ENCODE measurements around the gene DLGAP1.
"Not testable (repeated sequence)": the region's sequence is repeated elsewhere in the genome, so short reads cannot be mapped to it uniquely, and the experiment has no call there.

Gene DLGAP1

DNA sequence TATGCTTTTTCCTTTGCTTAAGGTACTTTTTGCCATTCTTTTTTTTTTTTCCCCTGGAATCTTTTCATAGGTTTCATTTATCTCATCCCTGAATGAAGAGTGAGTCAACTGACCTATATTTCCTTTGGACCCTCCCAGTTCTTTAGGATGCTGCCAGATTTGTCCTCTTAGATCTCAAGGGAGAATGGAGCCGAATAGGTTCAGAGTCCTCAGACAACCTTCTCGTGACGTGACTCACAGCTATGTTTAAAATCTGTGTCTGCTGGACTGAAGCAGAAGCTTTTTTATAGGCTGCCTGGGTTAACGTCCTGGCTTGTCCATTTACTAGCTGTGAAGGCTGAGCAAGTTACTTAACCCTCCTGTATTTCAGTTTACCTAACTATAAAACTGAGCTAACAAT, 358.6 kb downstream of the DLGAP1 start:
- DNase-seq (ENCODE audit: low read depth in 1 of 2, low spot score in 1 of 2): no peak

DNA sequence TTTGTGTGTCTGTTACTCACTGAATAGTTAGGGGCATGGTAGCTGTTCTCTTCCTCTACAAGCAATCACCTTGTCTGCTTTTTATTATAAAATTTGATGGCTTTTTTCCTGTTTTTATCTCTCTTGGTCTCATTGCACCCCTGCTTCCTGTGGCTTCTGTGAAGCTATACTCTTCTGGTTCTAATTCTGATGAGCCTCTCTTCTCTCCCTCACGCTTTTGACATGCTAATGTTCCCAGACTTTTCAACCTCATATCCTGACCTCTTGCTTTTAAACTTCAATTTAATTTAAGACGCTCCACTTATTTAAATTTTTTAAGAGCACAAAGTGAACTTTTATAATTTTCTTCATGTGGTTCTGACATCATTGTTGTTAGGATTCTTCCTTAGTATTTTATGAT, 361.4 kb downstream of the DLGAP1 start:
- no peak for DNase-seq (ENCODE audit: low read depth in 1 of 2, low spot score in 1 of 2)

DNA sequence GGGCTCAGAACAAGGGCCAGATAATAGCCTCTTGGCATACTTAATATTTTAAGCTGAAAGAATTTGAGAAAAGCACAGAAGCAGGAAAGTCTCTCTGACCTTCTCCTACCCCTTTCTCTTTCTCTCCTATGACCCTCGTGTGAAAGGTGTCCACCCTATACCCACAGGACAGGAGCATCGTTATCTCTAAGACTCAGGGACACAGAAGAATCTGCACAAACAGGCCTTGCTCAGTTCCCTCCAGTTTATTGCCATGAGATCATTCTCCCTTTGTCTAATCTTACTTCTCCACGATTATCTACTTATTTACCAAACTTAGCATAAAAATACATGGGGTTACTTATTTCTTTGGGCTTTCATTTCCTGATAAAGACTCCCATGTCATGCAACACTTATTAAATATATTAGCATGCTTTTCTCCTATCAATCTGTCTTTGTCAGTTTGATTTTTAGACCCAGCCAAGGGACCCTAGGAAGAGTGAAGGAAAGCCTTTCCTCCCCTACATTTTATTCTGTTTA, 370.7 kb downstream of the DLGAP1 start:
- DNase-seq (ENCODE audit: low read depth in 1 of 2, low spot score in 1 of 2): no peak

DNA sequence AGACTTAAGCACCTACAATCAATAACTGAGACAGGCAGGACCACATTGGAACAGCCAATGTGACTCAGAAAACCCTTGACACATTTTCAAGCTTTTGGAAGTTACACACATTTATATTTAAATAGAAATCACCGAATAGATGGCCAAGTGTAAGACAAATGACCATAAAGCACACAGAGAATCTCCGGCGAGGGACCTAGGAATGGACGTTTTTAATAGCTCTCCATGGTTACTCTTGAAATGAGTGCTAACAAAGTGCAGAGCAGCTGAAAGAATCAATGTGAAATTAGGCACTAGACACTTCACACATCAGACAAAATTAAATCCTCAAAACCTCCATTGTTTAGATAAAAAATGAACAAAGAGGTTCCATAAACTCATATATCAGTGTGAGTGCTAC, 376.9 kb downstream of the DLGAP1 start:
- no peak for DNase-seq (ENCODE audit: low read depth in 1 of 2, low spot score in 1 of 2)

DNA sequence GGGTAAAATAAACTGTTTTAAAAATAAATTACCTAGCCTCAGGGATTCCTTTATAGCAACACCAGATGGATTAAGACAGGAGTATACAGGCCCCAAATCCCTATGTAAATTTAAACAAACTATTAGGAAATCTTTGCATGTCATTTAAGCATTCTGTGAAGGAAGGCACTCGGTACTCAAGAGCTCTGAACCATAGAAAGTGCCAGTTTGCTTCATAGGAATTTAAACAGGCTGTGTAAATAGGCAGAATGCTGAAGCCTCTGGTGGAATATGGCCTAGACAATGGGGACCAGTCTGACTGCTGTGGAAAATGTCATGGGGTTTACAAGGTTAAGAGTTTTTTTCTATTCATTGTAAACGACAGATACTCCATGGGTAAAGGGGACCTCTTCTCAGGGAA, 377.4 kb downstream of the DLGAP1 start:
- DNase-seq (ENCODE audit: low read depth in 1 of 2, low spot score in 1 of 2): no peak

DNA sequence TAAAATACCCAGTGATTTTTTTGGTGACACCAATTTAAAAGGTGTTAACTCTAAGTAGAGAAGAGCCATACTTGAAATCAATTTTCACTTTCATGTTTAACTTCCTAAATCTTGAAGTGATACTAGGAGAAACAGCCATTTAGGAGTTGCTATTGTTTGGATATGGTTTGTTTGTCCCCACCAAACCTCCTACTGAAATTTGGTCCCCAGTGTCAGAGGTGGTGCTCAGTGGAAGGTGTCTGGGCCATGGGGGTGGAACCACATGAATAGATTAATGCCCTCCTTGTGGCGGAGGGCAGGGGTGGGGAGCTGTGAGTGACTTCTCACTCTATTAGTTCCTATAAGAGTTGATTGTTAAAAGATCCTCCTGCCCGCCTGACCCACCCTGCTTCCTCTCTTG, 377.9 kb downstream of the DLGAP1 start:
- no peak for DNase-seq (ENCODE audit: low read depth in 1 of 2, low spot score in 1 of 2)

DNA sequence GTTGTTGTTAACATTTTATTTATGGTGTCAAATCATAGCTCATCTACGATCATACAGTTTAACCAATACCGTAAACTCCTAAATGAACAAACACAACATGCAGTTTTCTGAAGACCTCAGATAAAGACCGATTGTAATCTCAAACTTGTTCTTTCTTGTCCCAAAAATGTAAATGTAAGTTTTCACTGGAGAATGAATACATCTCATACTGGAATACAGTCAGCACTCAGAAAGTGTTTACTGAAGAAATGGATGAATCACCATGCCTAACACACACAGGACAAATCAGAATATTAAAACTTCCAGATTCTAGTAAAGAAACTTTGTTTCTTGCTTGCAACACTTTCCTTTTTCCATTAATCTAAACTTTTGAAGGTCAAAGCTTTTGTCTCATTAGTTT, 380.5 kb downstream of the DLGAP1 start:
- no peak for DNase-seq (ENCODE audit: low read depth in 1 of 2, low spot score in 1 of 2)

DNA sequence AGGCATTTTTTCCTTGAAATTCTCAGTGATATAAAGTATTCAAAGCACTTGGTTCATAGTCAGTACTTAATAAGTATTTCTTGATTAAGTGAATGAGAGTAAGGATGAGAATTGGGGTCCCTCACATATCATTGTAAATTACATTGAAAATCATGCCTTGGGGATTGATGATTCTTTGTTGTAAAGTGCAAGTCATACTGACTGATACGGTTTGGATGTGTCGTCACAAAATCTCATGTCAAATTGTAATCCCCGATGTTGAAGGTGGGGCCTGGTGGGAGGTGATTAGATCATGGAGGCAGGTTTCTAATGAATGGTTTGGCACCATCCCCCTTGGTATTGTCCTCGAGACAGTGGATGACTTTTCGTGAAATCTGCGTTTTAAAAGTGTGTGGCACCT, 385.9 kb downstream of the DLGAP1 start:
- DNase-seq (ENCODE audit: low read depth in 1 of 2, low spot score in 1 of 2): no peak

DNA sequence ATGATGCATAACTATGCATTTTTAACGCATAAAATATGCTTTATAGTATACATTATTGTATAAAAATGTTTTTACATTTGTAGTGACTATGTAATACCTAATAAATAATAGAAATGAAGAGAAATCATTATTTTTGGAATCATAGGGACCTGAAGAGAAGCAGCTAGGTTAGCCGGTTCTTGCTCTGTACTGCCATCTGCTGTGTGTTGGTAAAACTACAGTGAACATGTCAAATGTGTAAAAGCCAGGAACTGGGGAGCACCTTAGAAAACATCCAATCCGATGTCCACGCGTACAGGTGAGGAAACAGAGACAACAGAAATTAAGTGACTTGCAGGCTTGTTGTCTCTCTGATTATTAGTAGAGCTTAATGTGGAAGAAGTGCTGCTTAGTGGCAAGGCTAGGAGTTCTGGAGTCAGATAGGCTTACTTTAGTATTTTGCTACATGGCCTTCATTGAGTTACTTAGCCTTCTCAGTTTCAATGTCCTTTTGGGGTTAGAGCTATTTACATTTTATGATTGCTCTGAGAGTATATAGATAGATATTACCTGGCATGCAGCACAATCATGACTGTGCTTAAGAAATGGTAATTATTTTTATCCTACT, 386.5 kb downstream of the DLGAP1 start:
- no peak for DNase-seq (ENCODE audit: low read depth in 1 of 2, low spot score in 1 of 2)

DNA sequence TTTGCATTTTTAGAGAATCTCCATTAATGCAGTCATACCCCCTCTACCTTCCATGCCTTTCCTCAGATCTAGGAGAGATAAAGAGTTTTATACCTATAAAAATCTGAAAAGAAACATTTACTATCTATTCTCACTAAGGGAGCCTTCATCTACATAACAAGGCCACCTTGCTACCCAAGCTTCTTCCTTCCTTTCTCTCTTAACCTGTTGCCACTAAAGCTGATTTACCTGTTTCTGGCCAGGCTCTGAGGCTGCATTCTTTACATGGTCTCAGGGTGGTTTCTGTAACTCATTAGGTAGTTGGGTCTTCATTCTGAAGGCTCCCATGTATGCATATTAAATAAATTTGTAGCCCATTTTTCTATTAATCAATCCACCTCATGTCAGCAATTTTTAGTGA, 391.6 kb downstream of the DLGAP1 start:
- no peak for DNase-seq (ENCODE audit: low read depth in 1 of 2, low spot score in 1 of 2)

DNA sequence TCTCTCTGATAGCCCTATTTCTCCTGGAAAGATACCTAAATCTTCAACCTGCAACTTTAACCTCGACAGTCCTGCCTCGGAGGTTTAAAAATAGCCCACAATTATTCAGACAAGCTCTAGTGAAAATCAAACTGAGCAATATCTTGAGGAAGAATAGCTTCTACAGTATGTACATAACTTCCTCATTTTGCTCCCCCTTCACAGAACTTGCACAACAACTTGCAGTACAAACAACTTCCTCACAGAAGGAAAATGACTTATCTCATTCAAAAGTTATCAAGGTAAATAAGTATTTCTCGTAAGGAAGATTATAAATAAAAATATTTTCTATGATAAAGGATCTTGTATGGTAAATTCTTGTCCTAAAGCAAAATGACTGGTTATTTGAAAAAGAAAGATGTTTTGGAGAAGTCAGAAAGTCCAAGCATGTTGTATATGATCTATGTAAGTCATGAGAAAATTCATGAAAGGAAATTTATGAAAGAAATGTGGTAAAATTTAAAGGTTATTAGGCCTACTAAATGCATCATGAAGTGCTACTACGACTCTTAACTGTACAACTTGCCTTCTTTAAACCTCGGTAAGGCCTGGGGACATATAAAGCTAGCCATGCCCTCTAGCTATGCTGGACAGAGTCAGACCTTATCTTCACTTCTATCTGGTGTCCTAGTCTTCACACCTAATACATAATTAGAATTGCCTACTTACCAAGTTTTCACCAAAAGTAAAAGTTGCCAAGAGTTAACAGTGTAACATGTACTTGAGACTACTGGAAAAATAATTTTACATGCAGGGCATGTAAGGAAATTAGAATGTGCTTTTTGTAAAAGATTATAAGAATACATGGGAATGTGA, 394.5 kb downstream of the DLGAP1 start:
- DNase-seq (ENCODE audit: low read depth in 1 of 2, low spot score in 1 of 2): no peak

DNA sequence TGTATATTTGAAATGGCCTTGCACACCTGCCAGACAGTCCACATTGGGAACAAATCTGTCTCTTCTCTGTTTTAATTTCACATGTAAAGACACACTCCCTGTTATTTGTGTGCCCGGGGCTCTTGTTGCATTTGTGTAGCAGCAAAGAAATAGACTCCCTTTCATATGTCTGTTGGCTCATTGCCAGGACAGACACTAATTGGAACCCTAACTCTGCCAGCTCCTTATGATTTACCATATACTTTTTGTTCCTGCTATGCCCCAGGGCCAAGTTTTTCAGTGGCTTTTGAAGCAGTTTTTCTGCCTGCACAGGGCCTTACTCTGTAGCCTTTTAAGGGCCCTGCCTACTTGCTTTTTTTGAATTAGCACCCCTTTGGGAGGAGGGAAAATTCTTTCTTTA, 396.9 kb downstream of the DLGAP1 start:
- no peak for DNase-seq (ENCODE audit: low read depth in 1 of 2, low spot score in 1 of 2)

DNA sequence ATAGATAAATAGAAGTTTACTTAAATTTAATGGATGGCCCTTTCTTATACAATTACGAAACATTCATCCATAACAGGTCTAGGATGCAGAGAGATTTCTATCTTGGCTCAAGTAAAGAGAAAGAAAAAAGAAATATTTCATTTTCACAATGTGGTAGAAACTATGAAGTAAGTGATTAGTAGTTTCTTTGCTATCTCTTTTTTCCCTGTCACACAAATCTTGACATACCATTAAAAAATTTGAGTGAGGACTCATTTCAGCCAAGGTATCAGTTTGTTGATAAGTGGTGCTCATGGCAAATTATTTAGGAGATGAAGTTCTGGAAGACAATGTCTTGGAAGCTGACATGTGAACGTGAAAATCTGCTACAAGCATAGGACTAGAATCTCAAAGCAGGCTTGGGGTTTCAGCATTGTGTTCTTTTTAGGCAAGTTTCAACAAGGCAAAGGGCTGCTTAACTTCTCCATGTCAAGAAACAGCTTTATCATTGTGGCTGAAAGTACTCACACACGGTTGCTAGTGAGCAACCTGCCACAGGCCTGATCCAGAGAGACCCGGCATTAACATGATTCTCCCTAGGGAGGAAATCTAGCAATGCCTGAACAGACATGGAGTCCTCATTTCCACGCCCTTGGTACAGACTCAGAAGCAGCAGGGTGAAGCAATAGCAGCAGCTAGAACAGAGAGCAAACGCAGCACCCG, 414.6 kb downstream of the DLGAP1 start:
- DNase-seq (ENCODE audit: low read depth in 1 of 2, low spot score in 1 of 2): no peak

DNA sequence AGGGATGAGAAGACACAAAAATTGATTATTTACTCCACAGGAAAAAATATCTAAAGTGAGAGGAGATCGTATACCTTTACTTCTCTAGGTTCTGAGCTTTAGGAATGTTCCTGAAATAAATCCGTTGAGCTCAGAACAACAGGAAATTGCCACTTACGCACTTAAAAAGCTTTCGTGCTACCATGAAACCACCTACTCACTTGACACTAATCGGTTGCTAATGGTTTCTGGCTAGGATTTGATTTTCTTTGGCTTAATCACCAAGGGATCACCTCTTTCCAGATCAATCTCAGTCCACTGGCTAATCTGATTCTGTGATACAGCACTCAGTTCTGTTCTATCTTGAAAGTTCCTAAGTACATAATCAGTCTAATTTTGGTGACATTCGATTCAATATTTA, 419.6 kb downstream of the DLGAP1 start:
- DNase-seq (ENCODE audit: low read depth in 1 of 2, low spot score in 1 of 2): no peak

DNA sequence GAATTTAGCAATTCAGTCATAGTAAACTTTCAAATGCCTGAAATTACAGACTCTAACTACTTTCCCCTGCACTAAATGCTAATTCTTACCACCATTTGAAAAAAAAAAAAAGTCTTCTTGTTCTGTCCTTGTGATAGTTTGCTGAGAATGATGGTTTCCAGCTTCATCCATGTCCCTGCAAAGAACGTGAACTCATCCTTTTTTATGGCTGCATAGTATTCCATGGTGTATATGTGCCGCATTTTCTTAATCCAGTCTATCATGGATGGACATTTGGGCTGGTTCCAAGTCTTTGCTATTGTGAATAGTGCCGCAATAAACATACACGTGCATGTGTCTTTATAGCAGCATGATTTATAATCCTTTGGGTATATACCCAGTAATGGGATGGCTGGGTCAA, 420.3 kb downstream of the DLGAP1 start:
- not testable (repeated sequence) for DNase-seq (ENCODE audit: low read depth in 1 of 2, low spot score in 1 of 2)

DNA sequence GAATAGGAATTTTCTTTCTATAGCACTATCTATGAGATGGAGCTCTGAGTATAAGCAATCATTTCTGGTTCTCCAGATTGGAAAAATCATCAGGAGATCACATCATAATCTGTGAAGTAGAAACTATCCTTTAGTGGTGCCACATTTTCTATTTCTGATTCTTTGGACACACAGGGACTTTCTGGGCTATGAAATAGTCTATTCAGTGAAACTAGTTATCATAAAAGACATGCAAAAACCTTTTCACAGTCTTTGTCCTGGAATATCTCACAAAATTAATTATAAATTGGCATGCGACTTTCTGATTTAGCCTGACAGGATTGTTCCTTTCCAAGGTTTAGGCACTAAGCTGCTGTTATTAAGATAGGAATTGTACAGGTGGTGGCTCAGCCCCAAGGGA, 428.6 kb downstream of the DLGAP1 start:
- no peak for DNase-seq (ENCODE audit: low read depth in 1 of 2, low spot score in 1 of 2)

DNA sequence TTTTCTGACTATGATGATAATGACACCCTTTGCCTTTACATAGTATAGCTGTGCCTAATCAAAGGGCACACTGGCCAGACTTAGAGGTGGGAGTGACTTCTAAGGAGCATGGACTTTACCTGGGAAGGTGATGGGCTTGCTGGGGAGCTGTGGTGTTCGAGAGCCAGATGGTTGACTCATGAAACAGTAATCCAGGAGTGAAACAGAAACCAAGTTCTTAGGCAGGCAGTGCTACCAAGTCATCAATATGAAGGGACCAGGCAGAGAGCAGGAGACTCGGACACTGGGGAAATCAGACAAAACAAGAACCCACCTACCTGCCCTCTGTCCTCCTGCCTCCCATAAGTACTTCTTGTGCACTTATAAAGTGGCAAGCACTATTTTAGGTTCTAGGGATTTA, 430.4 kb downstream of the DLGAP1 start:
- DNase-seq (ENCODE audit: low read depth in 1 of 2, low spot score in 1 of 2): no peak

DNA sequence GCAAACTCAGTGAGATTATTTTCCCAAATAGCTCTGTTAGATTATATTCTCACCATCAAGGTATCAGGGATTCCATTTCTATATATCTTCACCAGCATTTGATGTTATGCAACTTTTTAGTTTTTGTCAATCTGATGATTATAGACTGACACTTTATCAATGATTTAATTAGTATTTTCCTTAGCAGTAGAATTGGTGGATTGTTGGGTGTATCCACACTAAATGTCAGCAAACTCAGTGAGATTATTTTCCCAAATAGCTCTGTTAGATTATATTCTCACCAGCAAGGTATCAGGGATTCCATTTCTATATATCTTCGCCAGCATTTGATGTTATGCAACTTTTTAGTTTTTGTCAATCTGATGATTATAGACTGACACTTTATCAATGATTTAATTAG, 432.4 kb downstream of the DLGAP1 start:
- not testable (repeated sequence) for DNase-seq (ENCODE audit: low read depth in 1 of 2, low spot score in 1 of 2)

DNA sequence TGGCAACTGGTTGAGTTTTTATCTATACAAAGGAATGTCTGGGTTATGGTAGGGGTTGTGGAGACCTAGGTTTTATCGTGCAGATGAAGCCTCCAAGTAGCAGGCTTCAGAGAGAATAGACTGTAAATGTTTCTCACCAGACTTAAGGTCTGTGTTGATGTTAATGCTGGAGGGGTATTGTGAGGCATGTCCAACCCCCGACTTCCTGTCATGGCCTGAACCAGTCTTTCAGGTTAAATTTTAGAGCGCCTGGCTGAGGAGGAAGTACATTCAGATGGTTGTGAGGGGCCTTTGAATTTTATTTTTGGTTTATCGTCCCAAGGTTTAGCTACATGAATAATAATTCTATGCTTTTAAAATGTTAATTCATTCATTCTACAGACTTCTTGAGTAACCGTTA, 435.1 kb downstream of the DLGAP1 start:
- no peak for DNase-seq (ENCODE audit: low read depth in 1 of 2, low spot score in 1 of 2)

DNA sequence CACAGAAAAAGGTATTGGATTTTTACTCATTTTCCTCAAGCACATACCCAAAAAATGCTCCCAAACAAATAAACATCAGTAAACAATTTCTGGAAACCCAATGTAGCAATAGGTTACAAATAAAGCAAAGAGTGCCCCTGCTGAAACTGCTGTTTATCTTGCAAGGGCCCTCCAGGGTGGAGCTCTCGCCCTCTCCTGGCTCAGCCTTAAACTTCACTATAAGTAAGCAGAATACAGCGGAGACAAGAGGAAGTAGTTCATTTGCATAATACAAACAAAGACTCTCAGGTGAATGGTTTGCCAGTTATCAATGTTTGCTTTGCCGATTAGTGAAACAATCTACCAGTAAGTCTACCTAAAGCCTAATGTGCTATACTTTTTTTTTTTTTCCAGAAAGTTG, 437.6 kb downstream of the DLGAP1 start:
- no peak for DNase-seq (ENCODE audit: low read depth in 1 of 2, low spot score in 1 of 2)

DNA sequence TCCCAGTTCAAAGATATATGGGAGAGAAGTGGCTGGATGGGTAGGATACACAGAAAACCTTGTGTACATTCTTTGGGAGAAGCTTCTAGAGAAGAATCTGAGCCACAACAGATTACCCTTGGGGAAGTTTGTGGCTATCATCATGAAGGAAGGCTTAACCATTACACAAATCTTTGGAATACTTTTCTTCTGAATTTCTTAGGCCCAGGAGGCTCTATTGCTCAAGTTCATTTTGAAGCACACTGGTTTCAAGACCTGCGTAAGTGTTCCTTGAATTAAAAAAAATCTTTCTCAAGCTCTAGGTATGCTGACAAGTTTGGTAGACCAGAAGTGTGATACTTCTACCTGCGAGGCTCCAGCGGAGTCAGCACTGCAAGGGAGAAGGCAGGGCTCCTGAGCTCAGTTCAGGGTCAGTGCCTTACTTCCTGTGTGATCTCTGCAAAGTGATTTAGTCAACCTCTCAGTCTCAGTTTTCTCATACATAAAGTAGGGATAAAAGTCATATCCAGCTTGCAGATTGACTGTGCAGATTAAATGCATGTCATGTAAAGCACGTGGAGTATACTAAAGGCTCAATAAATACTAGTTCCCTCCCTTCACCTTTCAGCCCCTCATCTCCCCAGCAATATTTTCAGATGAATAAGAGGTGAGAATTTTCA, 438.6 kb downstream of the DLGAP1 start:
- DNase-seq (ENCODE audit: low read depth in 1 of 2, low spot score in 1 of 2): no peak

DNA sequence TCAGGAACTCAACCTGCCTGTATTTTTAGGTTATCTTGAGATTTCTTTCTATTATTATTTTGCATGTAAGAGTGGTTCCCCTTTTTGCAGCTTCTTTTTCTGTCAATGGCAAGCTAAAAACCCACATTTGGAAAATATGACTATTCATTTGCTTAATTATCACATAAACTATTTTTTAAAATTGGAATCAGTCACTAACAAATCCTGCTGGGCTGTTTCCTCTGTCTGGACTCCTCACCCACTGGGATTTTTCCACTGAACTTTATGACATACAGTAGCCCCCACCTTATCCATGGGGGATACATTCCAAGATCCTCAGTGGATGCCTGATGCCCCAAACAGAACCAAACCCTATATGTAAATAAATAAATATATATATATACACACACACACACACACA, 447.3 kb downstream of the DLGAP1 start:
- no peak for DNase-seq (ENCODE audit: low read depth in 1 of 2, low spot score in 1 of 2)

Measured in stimulated activated CD4-positive, alpha-beta T cell treated with anti-CD3 and anti-CD28 coated beads, Interleukin-15, amount 100 ng/mL, for 1 hour (primary cell).